Measurements from ENCODE around the gene INS.
"Not testable (repeated sequence)": the region's sequence is repeated elsewhere in the genome, so short reads cannot be mapped to it uniquely, and the experiment has no call there.

INS gene

GRCh38 chr11:2130881-2131352, 30.1 kb downstream of the INS start:
- no peak for DNase-seq

GRCh38 chr11:2129699-2130366, 31.2 kb downstream of the INS start:
- no peak for DNase-seq

GRCh38 chr11:2129308-2129698, 31.7 kb downstream of the INS start:
- DNase-seq, result no peak

GRCh38 chr11:2128511-2129307, 32.3 kb downstream of the INS start:
- no peak for DNase-seq

GRCh38 chr11:2128130-2128510, 32.9 kb downstream of the INS start:
- no peak for DNase-seq

- no peak for DNase-seq
These were observed 33.4 kb downstream of the INS start for GRCh38 chr11:2127482-2128129.

- no peak for DNase-seq
These were observed 34.4 kb downstream of the INS start for GRCh38 chr11:2126520-2127085.

- not testable (repeated sequence) for DNase-seq
These were observed 36.1 kb downstream of the INS start for GRCh38 chr11:2124736-2125484.

- no peak for DNase-seq
These were observed 37.4 kb downstream of the INS start for GRCh38 chr11:2123628-2123960.

- no peak for DNase-seq
These were observed 37.9 kb downstream of the INS start for GRCh38 chr11:2122907-2123627.

- no peak for DNase-seq
These were observed 38.6 kb downstream of the INS start for GRCh38 chr11:2122222-2122906.

GRCh38 chr11:2121227-2122130, 39.5 kb downstream of the INS start:
- no peak for DNase-seq

GRCh38 chr11:2120359-2121100, 40.5 kb downstream of the INS start:
- DNase-seq, result no peak

- DNase-seq, result no peak
These were observed 42.3 kb downstream of the INS start for GRCh38 chr11:2118677-2119076.

GRCh38 chr11:2116680-2117079, 44.3 kb downstream of the INS start:
- no peak for DNase-seq

- no peak for DNase-seq
These were observed 45.7 kb downstream of the INS start for GRCh38 chr11:2115308-2115707.

- DNase-seq, result no peak
These were observed 46.4 kb downstream of the INS start for GRCh38 chr11:2114430-2115241.

GRCh38 chr11:2113776-2114175, 47.2 kb downstream of the INS start:
- no peak for DNase-seq

- DNase-seq, result no peak
These were observed 50.5 kb downstream of the INS start for GRCh38 chr11:2110521-2110920.
